HepG2 (cell line): Measurements from ENCODE around the gene ADAT3. TPM values are rescaled to one million over a fixed set of nuclear protein-coding genes. Genes with fewer than 3 reads are reported as not detected.

Source experiments
- IKZF5 ChIP-seq: IDR thresholded peaks from 2 replicates; pipeline ENCODE4 v1.6.1; 2018; ENCODE audit warnings: missing genetic modification reagents, mild to moderate bottlenecking, missing compliant biosample characterization
- JUND ChIP-seq: sonication (generic); formaldehyde crosslinking; IDR thresholded peaks from 2 replicates; pipeline ENCODE4 v1.8.0; 2022; ENCODE audit warnings: mild to moderate bottlenecking, missing genetic modification reagents
- MLXIP ChIP-seq: sonication (generic); formaldehyde crosslinking; IDR thresholded peaks from 2 replicates; pipeline ENCODE4 v1.9.0; 2021; ENCODE audit warnings: missing genetic modification reagents, borderline replicate concordance
- MXD1 ChIP-seq: sonication (generic); formaldehyde crosslinking; IDR thresholded peaks from 2 replicates; pipeline ENCODE4 v1.4.0; 2020; ENCODE audit warnings: mild to moderate bottlenecking, missing genetic modification reagents
- SP1 ChIP-seq, 2 experiments: fragments of 450-650 bp in 1 of 2; sonication (generic) in 1 of 2; formaldehyde crosslinking in 1 of 2; IDR thresholded peaks; 2 replicates each; pipeline versions ENCODE4 v1.4.0 to v1.6.1; 2016 to 2020; ENCODE audit warnings: missing genetic modification reagents in 1 of 2
- ZNF326 ChIP-seq: sonication (generic); formaldehyde crosslinking; IDR thresholded peaks from 2 replicates; pipeline ENCODE4 v1.4.0; 2020; ENCODE audit warnings: missing genetic modification reagents, borderline replicate concordance
- ZNF512 ChIP-seq: sonication (generic); formaldehyde crosslinking; IDR thresholded peaks from 2 replicates; pipeline ENCODE4 v1.4.0; 2020; ENCODE audit warnings: mild to moderate bottlenecking, missing genetic modification reagents
- ZNF839 ChIP-seq: sonication (generic); formaldehyde crosslinking; IDR thresholded peaks from 2 replicates; pipeline ENCODE4 v1.4.0; 2020; ENCODE audit warnings: missing genetic modification reagents, mild to moderate bottlenecking, borderline replicate concordance
- polyA plus RNA-seq, 8 experiments: library from polyadenylated mRNA; depleted of rRNA in 3 of 8; stranded (reverse) in 7 of 8; unstranded in 1 of 8; fragments of >200 nt; fragmentation: Illumina TruSeq in 4 of 8; extraction: Trizol in 4 of 8; gene quantifications; 2 replicates each; pipeline versions ENCODE4 v1.2.1 to v1.2.3, GENCODE V29; 2011 to 2016; ENCODE audit warnings: low read depth in 4 of 8, missing spikeins in 1 of 8, mixed read lengths in 1 of 8; ENCODE audit not compliant: insufficient read depth in 1 of 8
- total RNA-seq, 5 experiments: library from RNA; depleted of rRNA; stranded (reverse); fragments of >200 nt; fragmentation: Illumina TruSeq; extraction: Trizol; gene quantifications; 2 replicates each; pipeline ENCODE4 v1.2.3, GENCODE V29; 2016; ENCODE audit warnings: low read depth in 1 of 5
- TF ChIP-seq, protein P1 (sequence below): sonication (generic); formaldehyde crosslinking; IDR thresholded peaks from 2 replicates; pipeline ENCODE4 v1.8.1; 2022; ENCODE audit warnings: mild to moderate bottlenecking, missing genetic modification reagents
- TF ChIP-seq, protein P2 (sequence below): sonication (generic); formaldehyde crosslinking; IDR thresholded peaks from 2 replicates; pipeline ENCODE4 v1.8.0; 2022; ENCODE audit warnings: missing genetic modification reagents, mild to moderate bottlenecking, borderline replicate concordance
- TF ChIP-seq, protein P3 (sequence below): sonication (generic); IDR thresholded peaks from 2 replicates; pipeline ENCODE4 v1.6.1; 2016; ENCODE audit warnings: low read depth, borderline replicate concordance

ADAT3 gene
- total and polyA plus RNA-seq, 2 of the 13 experiments (the other 11 are each of a cell fraction or from before 2014, with no cell fraction given) = 0.95 to 3.5 TPM

DNA sequence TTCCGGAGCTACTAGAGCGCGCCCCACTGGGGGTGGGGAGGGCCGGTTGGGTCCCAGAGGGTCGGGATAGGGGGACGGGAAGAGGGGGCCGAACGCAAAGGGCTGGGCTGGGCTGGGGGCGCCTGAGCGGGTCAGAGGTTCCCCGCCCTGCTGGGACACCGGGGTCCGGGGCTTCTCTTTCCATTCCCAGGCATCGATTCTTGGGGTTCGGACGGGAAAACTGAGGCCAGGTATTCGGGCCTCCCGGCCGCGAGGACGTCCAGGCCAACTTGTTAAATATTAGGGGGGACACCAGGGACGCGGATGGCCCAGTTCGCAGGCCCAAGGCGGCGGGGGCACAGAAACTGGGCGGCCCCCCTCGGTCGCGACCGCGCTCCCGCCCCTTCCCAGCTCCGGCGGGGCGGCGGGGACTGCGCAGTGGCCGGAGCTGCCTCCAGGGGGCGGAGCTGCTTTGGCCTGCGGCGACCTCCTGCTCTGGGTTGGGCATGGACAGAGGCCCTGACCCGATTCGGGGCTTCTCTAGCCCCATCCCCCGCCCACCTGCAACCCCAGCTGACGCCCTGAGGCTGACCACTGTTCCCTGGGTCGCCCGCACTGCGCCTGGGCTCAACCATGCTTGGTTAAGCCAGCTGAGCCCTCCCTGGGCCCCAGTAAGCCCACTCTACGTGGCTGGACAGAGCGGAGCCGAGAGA lies 40.6 kb upstream of the ADAT3 start (continued):
- TF ChIP-seq, protein P1, sequence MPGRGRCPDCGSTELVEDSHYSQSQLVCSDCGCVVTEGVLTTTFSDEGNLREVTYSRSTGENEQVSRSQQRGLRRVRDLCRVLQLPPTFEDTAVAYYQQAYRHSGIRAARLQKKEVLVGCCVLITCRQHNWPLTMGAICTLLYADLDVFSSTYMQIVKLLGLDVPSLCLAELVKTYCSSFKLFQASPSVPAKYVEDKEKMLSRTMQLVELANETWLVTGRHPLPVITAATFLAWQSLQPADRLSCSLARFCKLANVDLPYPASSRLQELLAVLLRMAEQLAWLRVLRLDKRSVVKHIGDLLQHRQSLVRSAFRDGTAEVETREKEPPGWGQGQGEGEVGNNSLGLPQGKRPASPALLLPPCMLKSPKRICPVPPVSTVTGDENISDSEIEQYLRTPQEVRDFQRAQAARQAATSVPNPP = no peak
- no peak for TF ChIP-seq ZNF326 (CRISPR knock-in tag)
- TF ChIP-seq MXD1 (CRISPR knock-in tag) = peak; percentile 20
- no peak for TF ChIP-seq SP1 (IDR thresholded peaks at IDR 0.05)
- TF ChIP-seq SP1 (CRISPR knock-in tag; IDR thresholded peaks at IDR 0.05) = peak; percentile 72
- TF ChIP-seq, protein P2, sequence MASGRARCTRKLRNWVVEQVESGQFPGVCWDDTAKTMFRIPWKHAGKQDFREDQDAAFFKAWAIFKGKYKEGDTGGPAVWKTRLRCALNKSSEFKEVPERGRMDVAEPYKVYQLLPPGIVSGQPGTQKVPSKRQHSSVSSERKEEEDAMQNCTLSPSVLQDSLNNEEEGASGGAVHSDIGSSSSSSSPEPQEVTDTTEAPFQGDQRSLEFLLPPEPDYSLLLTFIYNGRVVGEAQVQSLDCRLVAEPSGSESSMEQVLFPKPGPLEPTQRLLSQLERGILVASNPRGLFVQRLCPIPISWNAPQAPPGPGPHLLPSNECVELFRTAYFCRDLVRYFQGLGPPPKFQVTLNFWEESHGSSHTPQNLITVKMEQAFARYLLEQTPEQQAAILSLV (CRISPR knock-in tag) = no peak
- no peak for TF ChIP-seq JUND (CRISPR knock-in tag)
- no peak for TF ChIP-seq ZNF512 (CRISPR knock-in tag)
- TF ChIP-seq, protein P3, sequence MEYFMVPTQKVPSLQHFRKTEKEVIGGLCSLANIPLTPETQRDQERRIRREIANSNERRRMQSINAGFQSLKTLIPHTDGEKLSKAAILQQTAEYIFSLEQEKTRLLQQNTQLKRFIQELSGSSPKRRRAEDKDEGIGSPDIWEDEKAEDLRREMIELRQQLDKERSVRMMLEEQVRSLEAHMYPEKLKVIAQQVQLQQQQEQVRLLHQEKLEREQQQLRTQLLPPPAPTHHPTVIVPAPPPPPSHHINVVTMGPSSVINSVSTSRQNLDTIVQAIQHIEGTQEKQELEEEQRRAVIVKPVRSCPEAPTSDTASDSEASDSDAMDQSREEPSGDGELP = peak; percentile 82
- no peak; the same call in 1 of the 2 replicates for TF ChIP-seq IKZF5 (CRISPR knock-in tag)
- TF ChIP-seq ZNF839 (CRISPR knock-in tag) = peak; percentile 67
- TF ChIP-seq MLXIP = no peak
